Measurements from ENCODE around the gene ERCC6L. TPM values are rescaled to one million over a fixed set of nuclear protein-coding genes. Genes with fewer than 3 reads are reported as not detected.

Gene ERCC6L
- total and polyA plus RNA-seq, 2 of the 4 experiments (the other 2 are of a cell fraction) = 2.3 to 5.4 TPM

DNA sequence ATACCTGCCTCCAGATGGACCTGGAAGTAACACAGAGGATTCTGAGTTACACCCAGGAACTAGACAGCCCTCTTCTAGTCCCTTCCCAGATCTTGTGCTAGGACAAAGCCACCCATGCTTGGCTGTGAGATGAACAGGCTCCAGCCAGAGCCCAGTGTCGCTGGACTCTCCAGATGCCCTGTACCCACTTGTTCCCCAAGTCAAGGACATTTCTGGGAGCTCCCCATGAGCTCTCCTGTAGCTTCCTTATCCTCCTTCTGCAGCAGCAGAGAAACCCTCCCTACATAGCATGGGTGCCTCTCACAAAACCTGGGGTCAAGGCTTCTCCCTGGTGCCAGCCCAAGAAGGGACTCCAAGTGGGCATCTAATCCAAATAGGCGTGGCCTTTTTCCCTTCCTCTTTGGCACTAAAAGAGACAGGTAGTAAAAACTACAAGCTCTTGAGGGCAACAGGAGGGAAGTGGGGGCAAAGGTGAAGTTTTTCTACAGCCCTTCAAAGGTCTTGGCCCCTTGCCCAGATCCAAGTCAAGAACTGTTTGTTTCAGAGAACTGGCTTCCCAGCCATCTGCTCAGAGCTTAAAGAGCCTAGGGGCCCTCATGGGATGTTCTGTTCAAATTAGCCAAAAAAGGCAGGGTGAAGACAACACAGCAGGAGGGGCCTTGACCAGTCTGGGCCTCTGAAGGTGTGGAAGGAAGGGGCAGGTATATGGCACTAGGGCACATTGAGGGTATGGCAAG is 8.5 kb upstream of the ERCC6L start:
- CTCF ChIA-PET = interaction anchor here (0.6 kb wide), 1 partner anchor 15 kb away, joined by 3 read pairs; no protein-coding TSS in a partner anchor
- Histone ChIP-seq H3K9me3 (ENCODE audit: control insufficient read depth, insufficient read depth, low read length) (no peaks in the 10 kb centered on the region), H4K20me1 (ENCODE audit: insufficient read depth, low read length) (0 out of 2 replicates have a peak, but pooled peaks cover 4% of the 10 kb centered on the region), H3K9me1 (ENCODE audit: insufficient read depth, low read length) (0 out of 2 replicates have a peak, but pooled peaks cover 3% of the 10 kb centered on the region), H3K4me3 (ENCODE audit: insufficient read depth, low read depth, low read length) (no peak overlapping the region), H2BK5ac (ENCODE audit: low read depth, low read length, poor library complexity, severe bottlenecking) (no peak overlapping the region), H3K56ac (ENCODE audit: extremely low read depth, insufficient read depth, low read length) (no peak overlapping the region), H4K8ac (ENCODE audit: low read depth in 2 of 2, low read length in 2 of 2) (no peak overlapping the region), H3K23ac (ENCODE audit: low read depth, low read length) (no peak overlapping the region), H3K18ac (ENCODE audit: low read depth, low read length) (no peak overlapping the region), H3K4ac (ENCODE audit: low read depth, low read length) (no peak overlapping the region), H3K27me3 (ENCODE audit: control insufficient read depth, insufficient read depth, low read length) (peaks cover 9% of the 10 kb centered on the region; the same call in 1 of the 2 replicates), H2AK9ac (replicated peaks; ENCODE audit: low read depth, low read length, poor library complexity) (no peak overlapping the region), H3K14ac (replicated peaks; ENCODE audit: low read depth, low read length) (no peak overlapping the region), H3K79me1 (ENCODE audit: low read depth in 1 of 2, low read length in 2 of 2) (no peaks in the 10 kb centered on the region), H3K4me1 (ENCODE audit: control insufficient read depth, insufficient read depth, low read length) (peaks cover 2% of the 10 kb centered on the region; the same call in 1 of the 2 replicates), H2BK20ac (ENCODE audit: low read depth, low read length) (no peak overlapping the region), H3K9ac (ENCODE audit: low read depth, low read length) (no peak overlapping the region), H2BK120ac (ENCODE audit: low read depth, low read length) (no peak overlapping the region), H2AK5ac (ENCODE audit: low read depth, low read length) (no peak overlapping the region), H2BK15ac (ENCODE audit: low read depth, low read length) (no peak overlapping the region), H4K5ac (ENCODE audit: low read depth, low read length) (no peak overlapping the region), H4K91ac (ENCODE audit: insufficient read depth, low read depth, low read length) (no peak overlapping the region), H2AFZ (replicated peaks; ENCODE audit: low read length, poor library complexity) (no peak overlapping the region), H3K36me3 (ENCODE audit: control insufficient read depth, insufficient read depth, low read length) (no peaks in the 10 kb centered on the region), H3K4me2 (ENCODE audit: low read depth, low read length) (no peak overlapping the region), H3K27ac (ENCODE audit: insufficient read depth, low read length) (no peak overlapping the region)
- no TSS peak for BruUV-seq (replicated peaks)
- WGBS, 2 experiments (ENCODE audit: extremely low coverage in 2 of 2, insufficient read length in 1 of 2) = no CpG with 5 or more reads among the region's 2 CpGs
- TF ChIP-seq, protein P1, sequence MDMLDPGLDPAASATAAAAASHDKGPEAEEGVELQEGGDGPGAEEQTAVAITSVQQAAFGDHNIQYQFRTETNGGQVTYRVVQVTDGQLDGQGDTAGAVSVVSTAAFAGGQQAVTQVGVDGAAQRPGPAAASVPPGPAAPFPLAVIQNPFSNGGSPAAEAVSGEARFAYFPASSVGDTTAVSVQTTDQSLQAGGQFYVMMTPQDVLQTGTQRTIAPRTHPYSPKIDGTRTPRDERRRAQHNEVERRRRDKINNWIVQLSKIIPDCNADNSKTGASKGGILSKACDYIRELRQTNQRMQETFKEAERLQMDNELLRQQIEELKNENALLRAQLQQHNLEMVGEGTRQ (IDR thresholded peaks at IDR 0.05; ENCODE audit: low read depth, low read length) = no peak
- TF ChIP-seq CHD1 (IDR thresholded peaks at IDR 0.05; ENCODE audit: low read depth, low read length) (no peak), FOS (IDR thresholded peaks at IDR 0.05; ENCODE audit: low read depth, low read length) (no peak), BHLHE40 (IDR thresholded peaks at IDR 0.05; ENCODE audit: low read depth, low read length) (no peak), CEBPB (IDR thresholded peaks at IDR 0.05; ENCODE audit: low read depth, low read length) (no peak), SMC3 (IDR thresholded peaks at IDR 0.05; ENCODE audit: low read depth, low read length) (no peak), ELK1 (IDR thresholded peaks at IDR 0.05; ENCODE audit: borderline replicate concordance, low read depth, low read length) (no peak), POLR2A (IDR thresholded peaks at IDR 0.05; ENCODE audit: low read depth, low read length) (no peak), MXI1 (IDR thresholded peaks at IDR 0.05; ENCODE audit: borderline replicate concordance, low read depth, low read length) (no peak), NFE2L2 (IDR thresholded peaks at IDR 0.05; ENCODE audit: low read depth, low read length) (no peak), RFX5 (IDR thresholded peaks at IDR 0.05; ENCODE audit: low read depth, low read length) (no peak), RCOR1 (IDR thresholded peaks at IDR 0.05; ENCODE audit: insufficient replicate concordance, low read length) (no peak), MAZ (IDR thresholded peaks at IDR 0.05; ENCODE audit: borderline replicate concordance, low read depth, low read length) (no peak)
- TF ChIP-seq, protein P2, sequence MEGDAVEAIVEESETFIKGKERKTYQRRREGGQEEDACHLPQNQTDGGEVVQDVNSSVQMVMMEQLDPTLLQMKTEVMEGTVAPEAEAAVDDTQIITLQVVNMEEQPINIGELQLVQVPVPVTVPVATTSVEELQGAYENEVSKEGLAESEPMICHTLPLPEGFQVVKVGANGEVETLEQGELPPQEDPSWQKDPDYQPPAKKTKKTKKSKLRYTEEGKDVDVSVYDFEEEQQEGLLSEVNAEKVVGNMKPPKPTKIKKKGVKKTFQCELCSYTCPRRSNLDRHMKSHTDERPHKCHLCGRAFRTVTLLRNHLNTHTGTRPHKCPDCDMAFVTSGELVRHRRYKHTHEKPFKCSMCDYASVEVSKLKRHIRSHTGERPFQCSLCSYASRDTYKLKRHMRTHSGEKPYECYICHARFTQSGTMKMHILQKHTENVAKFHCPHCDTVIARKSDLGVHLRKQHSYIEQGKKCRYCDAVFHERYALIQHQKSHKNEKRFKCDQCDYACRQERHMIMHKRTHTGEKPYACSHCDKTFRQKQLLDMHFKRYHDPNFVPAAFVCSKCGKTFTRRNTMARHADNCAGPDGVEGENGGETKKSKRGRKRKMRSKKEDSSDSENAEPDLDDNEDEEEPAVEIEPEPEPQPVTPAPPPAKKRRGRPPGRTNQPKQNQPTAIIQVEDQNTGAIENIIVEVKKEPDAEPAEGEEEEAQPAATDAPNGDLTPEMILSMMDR (conservative IDR thresholded peaks at IDR 0.05; ENCODE audit: low read depth, low read length) = no peak
- ATAC-seq (ENCODE audit: low read depth) = no peak
- dilution Hi-C loops (cut with HindIII; ENCODE audit: low sequenced_read_pairs, unreplicated experiment) (no loop called here), in situ Hi-C loops (cut with MboI; ENCODE audit: low sequenced_read_pairs) (loop anchor here (5.0 kb wide), 1 partner anchor 290 kb away; no protein-coding TSS in a partner anchor), intact Hi-C loops (cut with micrococcal nuclease) (no loop called here)
- POLR2A ChIA-PET (ENCODE audit: unreplicated experiment) = interaction anchor here (0.5 kb wide), 1 partner anchor 293 kb away, joined by 11 read pairs; no protein-coding TSS in a partner anchor
- peak; percentile 27 for DNase-seq

All from IMR-90 (cell line).